Inflammatory macrophage treated with lipopolysaccharide for 1 hour (primary cell): ENCODE results near the gene OR52I1.

Source experiments
- DNase-seq, 2 donors: peaks; one replicate each; pipeline ENCODE4 v3.0.0-alpha.2; 2020 to 2022

OR52I1 gene

GRCh38 chr11:4615856-4616444, 22.1 kb downstream of the OR52I1 start:
- DNase-seq, result no peak

GRCh38 chr11:4619514-4619913, 25.7 kb downstream of the OR52I1 start:
- DNase-seq, result no peak

GRCh38 chr11:4626207-4627099, 32.6 kb downstream of the OR52I1 start:
- peak; percentile 33 to 77 for DNase-seq

- no peak for DNase-seq
These were observed 42.3 kb downstream of the OR52I1 start for GRCh38 chr11:4636136-4636535.

- peak; percentile 25 to 73 for DNase-seq
These were observed 43.3 kb downstream of the OR52I1 start, which contains the start of gene OR51D1 for GRCh38 chr11:4636962-4637661. Gene OR51D1 (plus strand): TSS chr11:4637477. CDS start chr11:4639791, 2,314 bp downstream.

- DNase-seq, result no peak
These were observed 43.8 kb downstream of the OR52I1 start for GRCh38 chr11:4637662-4638047.

- no peak for DNase-seq
These were observed 46.1 kb downstream of the OR52I1 start for GRCh38 chr11:4639931-4640330.

- DNase-seq, result no peak
These were observed 47.7 kb downstream of the OR52I1 start for GRCh38 chr11:4641501-4641900.

GRCh38 chr11:4642043-4642442, 48.2 kb downstream of the OR52I1 start:
- no peak for DNase-seq

GRCh38 chr11:4643076-4643475, 49.2 kb downstream of the OR52I1 start:
- DNase-seq, result no peak

GRCh38 chr11:4643682-4644081, 49.8 kb downstream of the OR52I1 start, which contains the start of gene OR51E1:
Gene OR51E1 (plus strand): TSS chr11:4643982. CDS start chr11:4652527, 8,545 bp downstream.
- DNase-seq, result no peak

- no peak for DNase-seq
These were observed 50.4 kb downstream of the OR52I1 start for GRCh38 chr11:4644233-4644632.
